HG02981 (cell line): ENCODE results near the gene MPZL2.

Experiments used
- ATAC-seq: cut with Tn5 transposase; IDR thresholded peaks from one replicate; pipeline ENCODE4 v1.9.1; 2021; ENCODE audit warnings: mild to moderate bottlenecking, moderate library complexity; ENCODE audit not compliant: unreplicated experiment

Gene MPZL2

GRCh38 chr11:118223570-118223969 lies 40.5 kb downstream of the MPZL2 start:
- no peak for ATAC-seq

- no peak for ATAC-seq
Measured at GRCh38 chr11:118222437-118222836, 41.7 kb downstream of the MPZL2 start.

- ATAC-seq: no peak
Measured at GRCh38 chr11:118221419-118221818, 42.7 kb downstream of the MPZL2 start.

- ATAC-seq: no peak
Measured at GRCh38 chr11:118219732-118220131, 44.4 kb downstream of the MPZL2 start.

- no peak for ATAC-seq
Measured at GRCh38 chr11:118219244-118219643, 44.9 kb downstream of the MPZL2 start.

GRCh38 chr11:118217575-118217974 lies 46.5 kb downstream of the MPZL2 start:
- ATAC-seq: no peak

- peak; percentile 43 for ATAC-seq
Measured at GRCh38 chr11:118216621-118217481, 47.2 kb downstream of the MPZL2 start.

- ATAC-seq: no peak
Measured at GRCh38 chr11:118215765-118216164, 48.3 kb downstream of the MPZL2 start.

- no peak for ATAC-seq
Measured at GRCh38 chr11:118215262-118215661, 48.8 kb downstream of the MPZL2 start.

GRCh38 chr11:118214210-118214914 lies 49.7 kb downstream of the MPZL2 start:
- ATAC-seq: no peak

- ATAC-seq: no peak
Measured at GRCh38 chr11:118213781-118214180, 50.3 kb downstream of the MPZL2 start.

GRCh38 chr11:118213201-118213600 lies 50.9 kb downstream of the MPZL2 start:
- ATAC-seq: no peak

GRCh38 chr11:118212781-118213191 lies 51.3 kb downstream of the MPZL2 start:
- no peak for ATAC-seq

- no peak for ATAC-seq
Measured at GRCh38 chr11:118212131-118212725, 51.9 kb downstream of the MPZL2 start.

GRCh38 chr11:118211006-118211405 lies 53.1 kb downstream of the MPZL2 start:
- ATAC-seq: no peak

- ATAC-seq: no peak
Measured at GRCh38 chr11:118210323-118210722, 53.8 kb downstream of the MPZL2 start.

GRCh38 chr11:118209033-118209432 lies 55.1 kb downstream of the MPZL2 start:
- ATAC-seq: no peak

- no peak for ATAC-seq
Measured at GRCh38 chr11:118207079-118207478, 57.0 kb downstream of the MPZL2 start.

- no peak for ATAC-seq
Measured at GRCh38 chr11:118206391-118207031, 57.6 kb downstream of the MPZL2 start.

GRCh38 chr11:118205606-118206378 lies 58.3 kb downstream of the MPZL2 start:
- no peak for ATAC-seq
